HCEC 1CT (cell line): Measurements from ENCODE around the gene C20orf173.
A peak's percentile ranks its signal among the peaks of the same experiment; 100 is the strongest.
"Not testable (repeated sequence)": the region's sequence is repeated elsewhere in the genome, so short reads cannot be mapped to it uniquely, and the experiment has no call there.

Experiments
- DNase-seq: peaks from one replicate; pipeline ENCODE4 v3.0.0-alpha.2; 2017

C20orf173 gene

GRCh38 chr20:35529552-35529951 is at the start of gene C20orf173:
Gene C20orf173 (minus strand): TSS chr20:35529652. CDS start chr20:35529373, 279 bp downstream.
- no peak for DNase-seq

GRCh38 chr20:35579196-35579595 is 49.7 kb upstream of the C20orf173 start:
- DNase-seq: no peak

GRCh38 chr20:35578469-35578868 is 49.0 kb upstream of the C20orf173 start:
- no peak for DNase-seq

GRCh38 chr20:35576816-35577215 is 47.4 kb upstream of the C20orf173 start:
- DNase-seq: no peak

GRCh38 chr20:35575958-35576357 is 46.5 kb upstream of the C20orf173 start:
- DNase-seq: no peak

GRCh38 chr20:35572838-35573237 is 43.4 kb upstream of the C20orf173 start:
- no peak for DNase-seq

- DNase-seq: no peak
These were observed 42.1 kb upstream of the C20orf173 start for GRCh38 chr20:35571555-35571954.

GRCh38 chr20:35568645-35569044 is 39.2 kb upstream of the C20orf173 start:
- no peak for DNase-seq

- DNase-seq: no peak
These were observed 35.5 kb upstream of the C20orf173 start for GRCh38 chr20:35564905-35565304.

GRCh38 chr20:35563834-35564233 is 34.4 kb upstream of the C20orf173 start:
- no peak for DNase-seq

- DNase-seq: no peak
These were observed 33.2 kb upstream of the C20orf173 start for GRCh38 chr20:35562541-35563110.

- DNase-seq: no peak
These were observed 32.2 kb upstream of the C20orf173 start for GRCh38 chr20:35561671-35562070.

- peak; percentile 74 for DNase-seq
These were observed 31.8 kb upstream of the C20orf173 start for GRCh38 chr20:35561268-35561667.

- no peak for DNase-seq
These were observed 31.1 kb upstream of the C20orf173 start for GRCh38 chr20:35560541-35560940.

GRCh38 chr20:35560105-35560511 is 30.7 kb upstream of the C20orf173 start:
- DNase-seq: no peak

- no peak for DNase-seq
These were observed 29.7 kb upstream of the C20orf173 start for GRCh38 chr20:35559042-35559693.

- no peak for DNase-seq
These were observed 29.0 kb upstream of the C20orf173 start for GRCh38 chr20:35558451-35558850.

- DNase-seq: no peak
These were observed 27.4 kb upstream of the C20orf173 start for GRCh38 chr20:35556871-35557270.

GRCh38 chr20:35555951-35556645 is 26.6 kb upstream of the C20orf173 start:
- no peak for DNase-seq

- DNase-seq: not testable (repeated sequence)
These were observed 26.0 kb upstream of the C20orf173 start for GRCh38 chr20:35555461-35555860.

- no peak for DNase-seq
These were observed 23.5 kb upstream of the C20orf173 start for GRCh38 chr20:35552914-35553313.

GRCh38 chr20:35551503-35551902 is 22.1 kb upstream of the C20orf173 start:
- no peak for DNase-seq

GRCh38 chr20:35547329-35547728 is 17.9 kb upstream of the C20orf173 start:
- no peak for DNase-seq

- no peak for DNase-seq
These were observed 16.7 kb upstream of the C20orf173 start for GRCh38 chr20:35546127-35546526.
